CD4-positive, alpha-beta memory T cell (primary cell): Measurements from ENCODE around the gene DOK5. TPM values are rescaled to one million over a fixed set of nuclear protein-coding genes. Genes with fewer than 3 reads are reported as not detected.
"Not testable (repeated sequence)": the region's sequence is repeated elsewhere in the genome, so short reads cannot be mapped to it uniquely, and the experiment has no call there.

ENCODE experiments used
- CTCF ChIA-PET: fragments of 350-600 bp; sonication (Branson Sonifier 250); formaldehyde crosslinking; loops from one replicate; lab custom pipeline; 2021; ENCODE audit warnings: inconsistent platforms; ENCODE audit not compliant: partially characterized antibody; lab: Charles Lee
- POLR2A ChIA-PET: fragments of 350-600 bp; sonication (Branson Sonifier 250); formaldehyde crosslinking; loops from one replicate; lab custom pipeline; 2021; ENCODE audit not compliant: partially characterized antibody; lab: Charles Lee
- DNase-seq, 5 donors: peaks; one replicate each; pipeline versions ENCODE4 v3.0.0 to v3.0.0-alpha.2; 2020 to 2022; ENCODE audit warnings: mixed read lengths in 1 of 5
- H3K27ac ChIP-seq: one replicate; pipeline ENCODE4 v1.7.0; 2013; ENCODE audit warnings: low read depth, low read length
- H3K27me3 ChIP-seq: 2 replicates; pipeline ENCODE4 v1.7.0; 2013; ENCODE audit warnings: mild to moderate bottlenecking, low read length, moderate library complexity; ENCODE audit not compliant: insufficient read depth
- H3K36me3 ChIP-seq: 2 replicates; pipeline ENCODE4 v1.7.0; 2013; ENCODE audit warnings: mild to moderate bottlenecking, low read length, moderate library complexity; ENCODE audit not compliant: insufficient read depth
- H3K4me1 ChIP-seq: 2 replicates; pipeline ENCODE4 v1.7.0; 2013; ENCODE audit warnings: mild to moderate bottlenecking, low read length, moderate library complexity; ENCODE audit not compliant: insufficient read depth
- H3K4me3 ChIP-seq, 2 donors: one replicate each; pipeline ENCODE4 v1.7.0; 2013; ENCODE audit warnings: low read length in 2 of 2, mild to moderate bottlenecking in 1 of 2
- H3K9me3 ChIP-seq, 2 donors: one replicate each; pipeline ENCODE4 v1.7.0; 2013; ENCODE audit warnings: low read length in 2 of 2, control low read depth in 1 of 2; ENCODE audit not compliant: control insufficient read depth in 1 of 2
- H3K27ac Mint-ChIP-seq, 7 donors: one replicate each; pipeline ENCODE4 v1.8.0; 2020 to 2021; ENCODE audit warnings: mixed read lengths in 7 of 7, mild to moderate bottlenecking in 6 of 7, inconsistent platforms in 3 of 7, moderate library complexity in 3 of 7
- H3K27me3 Mint-ChIP-seq, 2 donors: one replicate each; pipeline ENCODE4 v1.8.0; 2020 to 2021; ENCODE audit warnings: mixed read lengths in 2 of 2
- H3K36me3 Mint-ChIP-seq, 2 donors: one replicate each; pipeline ENCODE4 v1.8.0; 2020 to 2021; ENCODE audit warnings: mixed read lengths in 2 of 2, inconsistent platforms in 1 of 2, mild to moderate bottlenecking in 1 of 2
- H3K4me1 Mint-ChIP-seq, 4 donors: one replicate each; pipeline ENCODE4 v1.8.0; 2020 to 2021; ENCODE audit warnings: mixed read lengths in 4 of 4, mild to moderate bottlenecking in 1 of 4
- H3K4me3 Mint-ChIP-seq, 8 donors: one replicate each; pipeline ENCODE4 v1.8.0; 2020 to 2021; ENCODE audit warnings: mixed read lengths in 8 of 8, mild to moderate bottlenecking in 7 of 8, moderate library complexity in 6 of 8, inconsistent platforms in 3 of 8
- H3K9me3 Mint-ChIP-seq, 8 donors: one replicate each; pipeline ENCODE4 v1.8.0; 2020 to 2021; ENCODE audit warnings: mixed read lengths in 8 of 8, mild to moderate bottlenecking in 5 of 8, inconsistent platforms in 3 of 8, moderate library complexity in 1 of 8
- intact Hi-C: fragments of 100-400 bp; cut with micrococcal nuclease; formaldehyde crosslinking; loops from one replicate; pipeline ENCODE4 v1.15.1; 2023
- polyA plus RNA-seq, 2 donors: library from polyadenylated mRNA; unstranded; fragments of 300-500 nt; fragmentation: Illumina TruSeq; gene quantifications; one replicate each; pipeline ENCODE4 v1.2.3, GENCODE V29; 2021
- total RNA-seq, 2 experiments: library from RNA; stranded (reverse); gene quantifications; one replicate each; pipeline ENCODE4 v1.2.3, GENCODE V29; 2021

DOK5 gene
- total and polyA plus RNA-seq, 4 experiments from 2014 or later = not detected

- H3K4me1 ChIP-seq, H3K36me3 Mint-ChIP-seq, H3K4me3 Mint-ChIP-seq, DNase-seq, H3K9me3 Mint-ChIP-seq, H3K27ac ChIP-seq, H3K36me3 ChIP-seq, H3K27me3 ChIP-seq, H3K27ac Mint-ChIP-seq, H3K27me3 Mint-ChIP-seq, CTCF ChIA-PET, POLR2A ChIA-PET, H3K4me3 ChIP-seq, intact Hi-C loops, H3K4me1 Mint-ChIP-seq, H3K9me3 ChIP-seq: not testable (repeated sequence)
Measured at GRCh38 chr20:54436410-54436809, 39.0 kb upstream of the DOK5 start.

DNA sequence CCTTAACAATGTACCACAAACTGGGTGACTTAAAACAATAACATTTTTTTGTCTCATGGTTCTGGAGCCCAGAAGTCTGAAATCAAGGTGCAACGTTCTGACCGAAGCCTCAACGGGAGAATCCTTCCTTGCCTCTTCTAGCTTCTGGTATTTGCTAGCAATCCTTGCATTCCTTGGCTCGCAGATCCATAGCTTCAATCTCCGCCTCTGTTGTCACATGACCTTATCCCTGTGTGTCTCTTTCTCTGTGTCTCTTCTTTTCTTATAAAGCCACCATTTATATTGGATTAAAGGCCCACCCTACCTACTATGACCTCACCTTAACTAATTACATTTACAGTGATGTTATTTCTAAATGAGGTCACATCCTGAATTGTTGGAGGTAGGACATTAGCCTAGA, 37.2 kb upstream of the DOK5 start:
- ChIA-PET CTCF (no interaction called here), POLR2A (no interaction called here)
- H3K4me1 ChIP-seq = no peaks in the 10 kb centered on the region
- H3K36me3 ChIP-seq = no peaks in the 10 kb centered on the region
- Mint-ChIP-seq H3K27ac (no peak overlapping the region), H3K4me1 (no peaks in the 10 kb centered on the region), H3K36me3 (no peaks in the 10 kb centered on the region), H3K4me3 (no peak overlapping the region), H3K9me3 (peaks cover 0 to 5% (median 0%) of the 10 kb centered on the region in 8 donors), H3K27me3 (peaks cover 0 to 8% of the 10 kb centered on the region in 2 donors)
- intact Hi-C loops = no loop called here
- H3K27ac ChIP-seq = no peak overlapping the region
- no peaks in the 10 kb centered on the region for H3K9me3 ChIP-seq
- no peak overlapping the region for H3K4me3 ChIP-seq
- no peaks in the 10 kb centered on the region for H3K27me3 ChIP-seq
- no peak for DNase-seq

DNA sequence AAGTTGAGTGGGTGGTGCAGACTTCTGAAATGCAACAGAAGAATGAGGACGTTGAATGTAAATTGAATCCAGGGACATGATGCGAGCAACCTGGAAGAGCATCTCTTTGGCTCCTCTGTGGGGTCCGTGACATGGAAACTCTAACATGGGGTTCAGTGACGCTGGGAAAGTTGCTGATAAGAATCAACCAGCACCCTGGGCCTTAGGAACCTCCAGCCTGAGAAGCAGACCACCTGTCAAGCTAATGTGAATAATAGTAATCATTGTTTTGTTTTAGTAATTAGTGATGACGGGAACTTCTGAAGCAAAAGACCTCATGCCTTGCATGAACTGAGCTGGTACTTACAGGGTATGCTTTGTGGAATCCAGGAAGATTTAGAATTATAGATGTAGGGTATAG, 25.2 kb upstream of the DOK5 start:
- H3K27ac ChIP-seq = no peak overlapping the region
- H3K4me3 Mint-ChIP-seq = no peak overlapping the region
- H3K4me3 ChIP-seq = no peak overlapping the region
- no peaks in the 10 kb centered on the region for H3K36me3 Mint-ChIP-seq
- H3K4me1 ChIP-seq = no peaks in the 10 kb centered on the region
- intact Hi-C loops = no loop called here
- no peaks in the 10 kb centered on the region for H3K4me1 Mint-ChIP-seq
- H3K27me3 ChIP-seq = no peaks in the 10 kb centered on the region
- no peak for DNase-seq
- H3K27me3 Mint-ChIP-seq = peaks cover 0 to 4% of the 10 kb centered on the region in 2 donors
- peaks cover 3 to 14% (median 5%) of the 10 kb centered on the region in 8 donors for H3K9me3 Mint-ChIP-seq
- POLR2A ChIA-PET = no interaction called here
- CTCF ChIA-PET = no interaction called here
- H3K36me3 ChIP-seq = no peaks in the 10 kb centered on the region
- no peaks in the 10 kb centered on the region for H3K9me3 ChIP-seq
- H3K27ac Mint-ChIP-seq = no peak overlapping the region

DNA sequence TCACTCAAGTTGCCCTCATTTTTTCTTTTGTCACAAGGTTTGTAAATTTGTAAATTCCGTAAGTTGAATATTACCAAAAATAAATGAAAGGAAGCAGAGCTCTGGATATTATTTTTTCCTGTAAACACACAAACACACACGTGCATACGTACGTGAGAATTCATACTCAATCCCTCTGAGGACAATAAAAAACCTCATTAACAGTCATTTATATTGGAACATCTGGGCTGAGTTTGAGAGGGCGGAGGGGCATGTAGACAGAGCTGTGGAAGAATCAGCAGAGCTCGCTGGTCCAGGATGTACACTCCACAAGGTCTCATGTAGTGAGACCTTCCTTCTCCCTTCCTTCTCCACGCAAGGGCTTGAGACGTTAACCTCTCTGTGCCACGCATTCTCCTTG, 24.2 kb upstream of the DOK5 start:
- Mint-ChIP-seq H3K27ac (no peak overlapping the region), H3K9me3 (peaks cover 3 to 14% (median 4%) of the 10 kb centered on the region in 8 donors), H3K36me3 (no peaks in the 10 kb centered on the region), H3K4me3 (no peak overlapping the region), H3K4me1 (no peaks in the 10 kb centered on the region), H3K27me3 (peaks cover 0 to 2% of the 10 kb centered on the region in 2 donors)
- Histone ChIP-seq H3K9me3 (no peaks in the 10 kb centered on the region), H3K4me1 (no peaks in the 10 kb centered on the region), H3K27ac (no peak overlapping the region), H3K27me3 (no peaks in the 10 kb centered on the region), H3K4me3 (no peak overlapping the region), H3K36me3 (no peaks in the 10 kb centered on the region)
- ChIA-PET CTCF (no interaction called here), POLR2A (no interaction called here)
- no peak for DNase-seq
- intact Hi-C loops = no loop called here

DNA sequence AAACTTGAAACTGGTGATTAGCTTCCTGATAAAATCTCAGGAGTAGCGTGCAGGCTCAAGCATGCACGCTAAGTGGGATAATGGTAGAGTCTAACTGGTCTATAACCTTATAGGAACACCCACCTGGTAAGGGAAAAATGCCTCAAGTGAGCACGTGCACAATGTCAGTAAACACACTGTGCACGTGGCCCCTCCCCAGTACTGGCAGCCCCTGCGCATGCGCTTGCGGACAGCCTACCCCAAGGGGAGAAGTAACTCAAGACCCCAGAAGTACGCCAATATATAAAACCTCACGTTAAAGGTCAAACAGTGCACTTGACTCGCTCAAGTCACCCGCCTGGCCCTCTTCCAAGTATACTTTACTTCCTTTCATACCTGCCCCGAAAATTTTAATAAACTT, 23.1 kb upstream of the DOK5 start:
- no peak overlapping the region for H3K27ac Mint-ChIP-seq
- peaks cover 3 to 14% (median 4%) of the 10 kb centered on the region in 8 donors for H3K9me3 Mint-ChIP-seq
- no peak for DNase-seq
- ChIA-PET POLR2A (no interaction called here), CTCF (no interaction called here)
- H3K27me3 ChIP-seq = no peaks in the 10 kb centered on the region
- H3K4me1 Mint-ChIP-seq = no peaks in the 10 kb centered on the region
- H3K27ac ChIP-seq = no peak overlapping the region
- H3K4me3 Mint-ChIP-seq = no peak overlapping the region
- peaks cover 0 to 2% of the 10 kb centered on the region in 2 donors for H3K27me3 Mint-ChIP-seq
- no peaks in the 10 kb centered on the region for H3K36me3 ChIP-seq
- no peaks in the 10 kb centered on the region for H3K4me1 ChIP-seq
- no peak overlapping the region for H3K4me3 ChIP-seq
- intact Hi-C loops = no loop called here
- no peaks in the 10 kb centered on the region for H3K9me3 ChIP-seq
- H3K36me3 Mint-ChIP-seq = no peaks in the 10 kb centered on the region

GRCh38 chr20:54454982-54455381, 20.4 kb upstream of the DOK5 start:
- no peak for DNase-seq
- Histone ChIP-seq H3K36me3 (no peaks in the 10 kb centered on the region), H3K4me1 (no peaks in the 10 kb centered on the region), H3K27ac (no peak overlapping the region), H3K9me3 (no peaks in the 10 kb centered on the region), H3K4me3 (no peak overlapping the region), H3K27me3 (no peaks in the 10 kb centered on the region)
- no peaks in the 10 kb centered on the region for H3K4me1 Mint-ChIP-seq
- no peaks in the 10 kb centered on the region for H3K36me3 Mint-ChIP-seq
- peaks cover 3 to 14% (median 4%) of the 10 kb centered on the region in 8 donors for H3K9me3 Mint-ChIP-seq
- H3K27ac Mint-ChIP-seq = no peak overlapping the region
- ChIA-PET CTCF (no interaction called here), POLR2A (no interaction called here)
- H3K27me3 Mint-ChIP-seq = peaks cover 0 to 2% of the 10 kb centered on the region in 2 donors
- intact Hi-C loops = no loop called here
- no peak overlapping the region for H3K4me3 Mint-ChIP-seq

DNA sequence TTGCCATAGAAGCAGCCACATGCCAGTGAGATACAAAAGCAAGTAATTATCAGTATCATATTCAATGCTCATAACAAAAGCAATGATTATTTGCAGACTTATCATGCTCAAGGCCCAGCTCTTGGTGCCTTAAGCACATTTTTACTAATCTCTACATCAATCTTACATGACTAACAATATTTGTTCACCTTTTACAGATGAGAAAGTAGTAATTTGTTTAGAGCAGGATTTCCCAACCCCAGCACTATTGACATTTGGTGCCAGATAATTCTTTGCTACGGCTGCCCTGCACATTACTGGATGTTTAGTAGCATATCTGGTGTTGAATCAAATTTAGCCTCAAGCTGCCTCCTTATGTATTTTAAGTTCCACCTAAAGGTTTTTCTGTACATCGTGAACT, 19.0 kb upstream of the DOK5 start:
- Histone ChIP-seq H3K27ac (no peak overlapping the region), H3K27me3 (no peaks in the 10 kb centered on the region), H3K4me1 (no peaks in the 10 kb centered on the region), H3K36me3 (no peaks in the 10 kb centered on the region), H3K9me3 (no peaks in the 10 kb centered on the region), H3K4me3 (no peak overlapping the region)
- Mint-ChIP-seq H3K4me3 (no peak overlapping the region), H3K9me3 (peaks cover 0 to 14% (median 4%) of the 10 kb centered on the region in 8 donors), H3K27ac (no peak overlapping the region), H3K27me3 (peaks cover 0 to 5% of the 10 kb centered on the region in 2 donors), H3K36me3 (no peaks in the 10 kb centered on the region), H3K4me1 (no peaks in the 10 kb centered on the region)
- DNase-seq = no peak
- POLR2A ChIA-PET = no interaction called here
- CTCF ChIA-PET = no interaction called here
- intact Hi-C loops = no loop called here

GRCh38 chr20:54456961-54457360, 18.4 kb upstream of the DOK5 start:
- CTCF ChIA-PET = no interaction called here
- H3K4me1 Mint-ChIP-seq = no peaks in the 10 kb centered on the region
- Histone ChIP-seq H3K9me3 (no peaks in the 10 kb centered on the region), H3K4me1 (no peaks in the 10 kb centered on the region), H3K4me3 (no peak overlapping the region), H3K27me3 (no peaks in the 10 kb centered on the region), H3K27ac (no peak overlapping the region), H3K36me3 (no peaks in the 10 kb centered on the region)
- H3K36me3 Mint-ChIP-seq = no peaks in the 10 kb centered on the region
- no peak for DNase-seq
- no peak overlapping the region for H3K27ac Mint-ChIP-seq
- peaks cover 0 to 5% of the 10 kb centered on the region in 2 donors for H3K27me3 Mint-ChIP-seq
- peaks cover 0 to 14% (median 4%) of the 10 kb centered on the region in 8 donors for H3K9me3 Mint-ChIP-seq
- POLR2A ChIA-PET = no interaction called here
- intact Hi-C loops = no loop called here
- no peak overlapping the region for H3K4me3 Mint-ChIP-seq
